Measurements from ENCODE around the gene HECTD2. TPM values are rescaled to one million over a fixed set of nuclear protein-coding genes. Genes with fewer than 3 reads are reported as not detected.

The HECTD2 gene
- total and polyA plus RNA-seq, 2 of the 8 experiments (the other 6 are each of a cell fraction or from before 2014, with no cell fraction given) = 5.7 to 11.9 TPM

- no peak overlapping the region for H3K56ac ChIP-seq (replicated peaks; ENCODE audit: insufficient read length, low read depth, low read length)
- no peak overlapping the region for H2BK5ac ChIP-seq (ENCODE audit: low read depth, low read length)
- no peak overlapping the region for H3K4me3 ChIP-seq (ENCODE audit: extremely low read depth in 1 of 4, insufficient read depth in 2 of 4, low read depth in 3 of 4, low read length in 4 of 4)
- ChIA-PET CTCF (ENCODE audit: partially characterized antibody) (no interaction called here), POLR2A (ENCODE audit: partially characterized antibody) (no interaction called here)
- no peak overlapping the region for H3K23ac ChIP-seq (ENCODE audit: insufficient read length)
- H2AFZ ChIP-seq (ENCODE audit: low read length) = no peak overlapping the region
- no peak overlapping the region for H4K5ac ChIP-seq (ENCODE audit: insufficient read length, low read depth, low read length)
- no peaks in the 10 kb centered on the region for H3K9me3 ChIP-seq (ENCODE audit: insufficient read depth in 2 of 2, low read depth in 1 of 2, low read length in 1 of 2)
- no peaks in the 10 kb centered on the region for H3K79me2 ChIP-seq (ENCODE audit: control insufficient read depth in 1 of 2, insufficient read depth in 2 of 2, low read length in 2 of 2)
- TF ChIP-seq BACH1 (IDR thresholded peaks at IDR 0.05; ENCODE audit: low read length) (no peak), SIN3A (conservative IDR thresholded peaks at IDR 0.05 in 1 of 2, IDR thresholded peaks at IDR 0.05 in 1 of 2; ENCODE audit: low read depth in 1 of 2, low read length in 2 of 2) (no peak), TAF1 (IDR thresholded peaks at IDR 0.05; ENCODE audit: low read depth, low read length) (no peak)
- H3K27me3 ChIP-seq (replicated peaks in 1 of 4; ENCODE audit: control insufficient read depth in 3 of 4, extremely low read depth in 1 of 4, insufficient read depth in 3 of 4, low read length in 3 of 4) = no peaks in the 10 kb centered on the region
- H3K18ac ChIP-seq (ENCODE audit: extremely low read depth, low read length) = no peak overlapping the region
- no peak overlapping the region for H2BK120ac ChIP-seq (replicated peaks; ENCODE audit: low read depth, low read length)
- no peak overlapping the region for H4K91ac ChIP-seq (replicated peaks; ENCODE audit: insufficient read length, low read length)
- no peak overlapping the region for H4K8ac ChIP-seq (ENCODE audit: extremely low read depth, insufficient read depth, low read length)
- H3K79me1 ChIP-seq (ENCODE audit: low read depth, low read length) = no peaks in the 10 kb centered on the region
- H3K36me3 ChIP-seq (ENCODE audit: control insufficient read depth in 2 of 4, insufficient read depth in 4 of 4, low read length in 3 of 4) = no peaks in the 10 kb centered on the region
- no peaks in the 10 kb centered on the region for H3K4me1 ChIP-seq (replicated peaks in 1 of 4; ENCODE audit: control insufficient read depth in 3 of 4, insufficient read depth in 4 of 4, low read length in 3 of 4)
- no peak overlapping the region for H3K4ac ChIP-seq (replicated peaks; ENCODE audit: insufficient read length, low read depth, low read length)
- FAIRE-seq (no peak), DNase-seq (ENCODE audit: low read depth in 1 of 2, low spot score in 2 of 2) (no peak)
- H3K23me2 ChIP-seq (ENCODE audit: low read depth, low read length) = no peaks in the 10 kb centered on the region
- H2BK15ac ChIP-seq (ENCODE audit: low read length) = no peak overlapping the region
- no peak overlapping the region for H3K4me2 ChIP-seq (ENCODE audit: insufficient read depth in 1 of 2, low read depth in 2 of 2, low read length in 2 of 2)
- no peaks in the 10 kb centered on the region for H4K20me1 ChIP-seq (replicated peaks in 1 of 2; ENCODE audit: control insufficient read depth in 1 of 2, insufficient read depth in 2 of 2, low read length in 2 of 2)
- no peak overlapping the region for H2BK20ac ChIP-seq (ENCODE audit: low read length)
- no peak overlapping the region for H3K9ac ChIP-seq (replicated peaks in 1 of 4; ENCODE audit: extremely low read depth in 1 of 4, low read depth in 3 of 4, low read length in 3 of 4)
- H3K14ac ChIP-seq (ENCODE audit: insufficient read length) = no peak overlapping the region
- H2AK5ac ChIP-seq (ENCODE audit: low read depth, low read length) = no peak overlapping the region
- no peak overlapping the region for H3K27ac ChIP-seq (ENCODE audit: low read depth, low read length)
- no peak overlapping the region for H2BK12ac ChIP-seq (ENCODE audit: low read depth, low read length)
- WGBS, 2 experiments (ENCODE audit: extremely low coverage in 1 of 2, insufficient coverage in 1 of 2, insufficient read length in 1 of 2, insufficient replicate concordance in 2 of 2, low coverage in 1 of 2, low lambda C conversion rate in 2 of 2, missing lambda C conversion rate in 1 of 2) = 94% methylated on average over 1 of the region's 1 CpG; no CpG with 5 or more reads in 1 of the 2 experiments
Observed at GRCh38 chr10:91366704-91367103, 43.4 kb upstream of the HECTD2 start.

All from H1 (cell line).